DMS53 treated with DMSO at 0.1 percent for 48 hours (cell line): ENCODE data around the gene ADAMTS7.
"Not testable (repeated sequence)": the region's sequence is repeated elsewhere in the genome, so short reads cannot be mapped to it uniquely, and the experiment has no call there.

Experiments
- DNase-seq: peaks from one replicate; lab custom pipeline; 2025; ENCODE audit not compliant: unreplicated experiment; lab: John Stamatoyannopoulos, UW

Gene ADAMTS7

GRCh38 chr15:78830514-78831228 lies 19.4 kb upstream of the ADAMTS7 start:
- DNase-seq = no peak

- no peak for DNase-seq
These were observed 17.7 kb upstream of the ADAMTS7 start for GRCh38 chr15:78828920-78829319.

- no peak for DNase-seq
These were observed 11.2 kb upstream of the ADAMTS7 start for GRCh38 chr15:78822514-78822913.

GRCh38 chr15:78811825-78812183 lies 540 bp upstream of the ADAMTS7 start:
- DNase-seq = no peak

- no peak for DNase-seq
These were observed 721 bp downstream of the ADAMTS7 start for GRCh38 chr15:78810362-78811123.

GRCh38 chr15:78810003-78810361 lies 1.3 kb downstream of the ADAMTS7 start:
- DNase-seq = no peak

GRCh38 chr15:78808550-78808949 lies 2.7 kb downstream of the ADAMTS7 start:
- DNase-seq = no peak

GRCh38 chr15:78807359-78807758 lies 3.9 kb downstream of the ADAMTS7 start:
- DNase-seq = no peak

- no peak for DNase-seq
These were observed 6.9 kb downstream of the ADAMTS7 start for GRCh38 chr15:78804391-78804792.

- DNase-seq = no peak
These were observed 10.5 kb downstream of the ADAMTS7 start for GRCh38 chr15:78800806-78801205.

GRCh38 chr15:78800189-78800588 lies 11.1 kb downstream of the ADAMTS7 start:
- no peak for DNase-seq

GRCh38 chr15:78799102-78799501 lies 12.2 kb downstream of the ADAMTS7 start:
- DNase-seq = not testable (repeated sequence)

GRCh38 chr15:78798355-78798754 lies 12.9 kb downstream of the ADAMTS7 start:
- not testable (repeated sequence) for DNase-seq

- DNase-seq = no peak
These were observed 13.3 kb downstream of the ADAMTS7 start for GRCh38 chr15:78797951-78798350.

GRCh38 chr15:78796510-78796909 lies 14.8 kb downstream of the ADAMTS7 start:
- no peak for DNase-seq

- no peak for DNase-seq
These were observed 16.2 kb downstream of the ADAMTS7 start for GRCh38 chr15:78795043-78795442.

GRCh38 chr15:78794446-78794845 lies 16.8 kb downstream of the ADAMTS7 start:
- not testable (repeated sequence) for DNase-seq

- DNase-seq = no peak
These were observed 19.9 kb downstream of the ADAMTS7 start for GRCh38 chr15:78791357-78791756.

GRCh38 chr15:78790027-78790426 lies 21.2 kb downstream of the ADAMTS7 start:
- DNase-seq = no peak

- DNase-seq = no peak
These were observed 21.6 kb downstream of the ADAMTS7 start for GRCh38 chr15:78789615-78790014.

GRCh38 chr15:78788016-78788660 lies 23.1 kb downstream of the ADAMTS7 start:
- DNase-seq = no peak

- DNase-seq = not testable (repeated sequence)
These were observed 28.9 kb downstream of the ADAMTS7 start for GRCh38 chr15:78782402-78782801.
